NCI-H146 (cell line): ENCODE results near the gene TMC1.
"Not testable (repeated sequence)": the region's sequence is repeated elsewhere in the genome, so short reads cannot be mapped to it uniquely, and the experiment has no call there.

Experiments
- DNase-seq: peaks from one replicate; lab custom pipeline; 2025; lab: John Stamatoyannopoulos, UW

Gene TMC1

DNA sequence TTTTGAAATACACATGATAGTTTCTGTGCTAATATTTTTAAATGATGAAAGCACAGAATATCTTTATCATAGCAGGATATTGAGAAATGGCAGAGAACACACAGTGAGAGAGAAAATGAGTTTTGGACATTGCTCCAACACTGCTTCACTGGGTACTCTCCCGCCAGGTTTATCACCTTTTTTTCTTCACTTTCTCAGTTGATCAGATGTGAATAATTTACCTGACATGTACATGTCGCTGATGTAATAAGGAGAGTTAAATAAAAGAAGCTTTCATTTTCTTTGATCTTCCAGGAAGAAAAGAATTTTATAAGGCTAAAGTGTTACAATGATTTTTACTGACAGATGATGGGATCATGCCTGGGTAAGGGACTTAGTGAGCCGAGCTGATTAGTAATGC is 297.0 kb downstream of the TMC1 start:
- no peak for DNase-seq

DNA sequence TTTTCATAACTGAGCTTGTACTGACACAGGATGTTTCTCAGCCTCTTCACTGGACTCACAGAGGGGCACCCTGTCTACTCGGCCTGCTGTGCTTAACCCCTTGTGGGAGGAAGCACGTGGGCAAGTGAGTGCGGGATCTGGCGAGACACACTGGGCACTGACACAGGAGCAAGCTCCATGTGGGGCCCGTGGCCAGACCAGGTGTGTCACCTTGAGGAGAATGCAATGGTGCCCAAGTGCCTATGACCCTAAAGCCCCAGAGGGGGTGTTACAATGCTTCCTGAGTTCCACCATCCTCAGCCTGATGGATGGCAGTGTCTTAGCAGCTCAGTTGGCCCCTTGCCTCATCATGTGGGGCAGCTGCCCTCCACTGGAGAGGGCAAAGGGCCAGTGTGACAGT is 302.6 kb downstream of the TMC1 start:
- DNase-seq = no peak

DNA sequence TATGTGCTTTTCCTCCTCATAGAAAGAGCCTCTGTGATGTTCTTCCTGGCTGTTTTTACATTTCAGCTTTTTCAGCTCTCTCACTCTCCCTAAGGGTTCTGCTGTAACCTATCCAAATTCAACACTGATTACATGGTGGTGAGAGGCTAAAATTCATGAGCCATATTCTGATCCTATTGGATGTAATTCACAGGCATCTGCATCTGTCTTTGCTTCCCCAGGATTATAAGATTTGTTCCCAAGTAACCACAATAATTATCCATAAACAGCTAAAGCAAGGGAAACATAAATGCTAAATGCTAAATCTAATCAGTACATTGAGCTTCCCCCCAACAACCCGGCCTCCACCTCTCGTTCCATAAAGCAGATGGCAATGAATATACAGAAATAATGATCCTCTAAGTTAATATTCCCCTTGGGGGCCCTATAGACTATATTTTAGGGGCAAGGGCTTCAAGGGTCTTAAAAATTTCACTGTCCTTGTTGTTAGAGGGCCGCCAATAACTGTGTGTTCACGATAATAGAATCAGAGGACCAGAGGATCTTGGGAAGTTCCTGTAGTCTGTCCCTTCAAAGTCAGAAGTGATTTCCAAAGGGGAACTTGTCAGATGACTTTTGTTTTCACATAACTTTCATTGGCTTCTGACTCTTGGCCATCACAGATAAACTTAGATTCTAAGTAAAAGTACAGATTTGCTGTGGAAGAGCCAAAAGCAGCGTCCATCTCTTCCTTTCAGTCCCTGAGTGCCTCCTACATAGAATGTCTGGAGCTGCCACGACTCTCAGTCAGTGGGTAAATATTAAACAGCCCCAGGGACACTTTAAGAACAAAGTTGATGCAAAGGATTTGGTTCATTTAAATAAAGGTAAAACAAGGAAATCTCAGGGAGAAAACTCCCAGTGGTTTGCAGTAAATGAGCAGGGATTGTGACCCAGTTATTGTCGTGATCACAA is 305.9 kb downstream of the TMC1 start:
- no peak for DNase-seq

DNA sequence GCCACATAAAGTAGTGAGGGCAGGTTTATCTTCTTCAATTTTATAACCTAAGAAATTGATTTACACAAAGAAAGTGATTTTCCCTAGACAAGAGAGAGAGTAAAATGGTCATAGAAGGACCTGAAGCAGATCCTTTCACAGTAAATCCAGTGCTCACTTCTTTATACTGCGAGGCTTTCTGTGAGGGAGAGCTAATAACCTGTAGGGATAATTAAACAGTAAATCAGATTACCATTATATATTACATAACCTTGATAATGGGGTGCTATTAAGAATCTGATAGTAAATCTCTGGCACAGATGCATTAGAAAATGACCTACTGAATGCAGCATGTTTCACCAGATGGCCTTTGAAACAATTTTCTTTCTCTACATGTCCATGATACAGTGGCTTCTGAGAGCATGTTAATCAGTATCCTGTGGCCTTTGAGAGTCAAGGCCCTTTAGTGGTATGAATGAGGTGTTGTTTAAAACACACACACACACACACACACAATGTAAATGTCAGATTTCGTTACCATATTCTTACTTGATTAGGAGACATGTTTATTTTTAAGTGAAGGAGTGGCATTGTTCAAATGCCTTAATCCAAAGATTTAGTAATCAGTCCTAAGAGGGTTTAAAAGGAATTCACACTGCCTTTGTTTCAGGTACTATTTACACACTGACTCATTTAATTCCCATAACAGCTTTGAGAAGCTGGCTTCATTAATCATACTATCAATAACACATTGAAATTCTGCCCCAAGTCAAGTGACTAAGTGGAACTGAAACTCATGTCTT is 306.7 kb downstream of the TMC1 start:
- DNase-seq = no peak

DNA sequence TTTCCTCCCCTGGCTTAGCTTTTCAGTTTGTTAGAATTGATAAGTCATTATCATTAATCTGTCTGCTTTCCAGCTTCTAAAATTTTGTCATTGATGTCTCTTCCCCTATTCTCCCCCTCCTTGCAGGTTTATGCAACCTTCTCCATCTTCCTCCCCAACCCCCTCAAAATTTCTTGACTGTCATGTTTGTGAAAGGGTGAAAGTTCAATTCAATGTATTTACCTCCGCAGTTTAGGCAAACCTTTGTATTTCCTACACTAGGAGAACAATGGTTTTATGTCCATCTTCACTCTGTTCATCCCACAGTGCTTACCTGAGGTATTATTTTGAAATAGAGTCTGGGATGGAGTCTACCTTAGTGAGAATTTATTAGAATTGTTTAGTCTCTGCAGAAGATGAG is 313.6 kb downstream of the TMC1 start:
- no peak for DNase-seq

DNA sequence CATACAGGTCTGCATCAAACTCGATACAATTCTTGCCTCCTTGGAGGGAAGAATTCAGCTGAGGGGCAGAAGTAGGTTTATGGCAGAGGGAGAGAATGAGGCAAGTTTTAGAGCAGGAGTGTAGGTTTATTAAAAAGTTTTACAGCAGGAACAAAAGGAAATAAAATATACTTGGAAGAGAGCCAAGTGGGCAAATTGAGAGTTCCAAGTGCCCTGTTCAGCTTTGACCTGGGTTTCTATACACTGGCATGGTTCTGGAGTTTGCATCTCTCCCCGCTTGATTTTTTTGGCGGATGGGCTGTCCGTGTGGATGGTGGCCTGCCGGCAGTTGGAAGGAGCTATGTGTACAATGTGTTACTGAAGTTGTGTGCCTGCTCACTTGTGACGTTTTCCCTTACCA is 315.4 kb downstream of the TMC1 start:
- no peak for DNase-seq

DNA sequence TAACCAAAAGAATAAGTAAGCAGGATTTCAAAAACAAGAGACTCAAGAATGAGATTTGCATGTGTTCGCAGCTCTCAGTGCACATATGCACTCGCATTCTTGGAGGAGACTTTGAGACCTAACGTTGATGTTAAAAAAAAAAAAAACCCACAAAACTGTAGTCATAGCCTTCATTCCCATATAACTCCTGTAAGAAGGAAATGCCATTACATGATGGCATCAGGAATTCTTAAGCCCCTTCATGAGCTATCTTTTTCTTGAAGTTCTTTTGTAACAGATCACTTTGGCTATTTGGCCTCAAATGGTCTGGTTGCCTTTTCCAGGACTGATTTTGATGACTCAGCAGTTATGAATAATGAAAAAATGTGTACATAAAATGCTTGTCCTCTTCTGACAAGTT is 317.7 kb downstream of the TMC1 start:
- no peak for DNase-seq

DNA sequence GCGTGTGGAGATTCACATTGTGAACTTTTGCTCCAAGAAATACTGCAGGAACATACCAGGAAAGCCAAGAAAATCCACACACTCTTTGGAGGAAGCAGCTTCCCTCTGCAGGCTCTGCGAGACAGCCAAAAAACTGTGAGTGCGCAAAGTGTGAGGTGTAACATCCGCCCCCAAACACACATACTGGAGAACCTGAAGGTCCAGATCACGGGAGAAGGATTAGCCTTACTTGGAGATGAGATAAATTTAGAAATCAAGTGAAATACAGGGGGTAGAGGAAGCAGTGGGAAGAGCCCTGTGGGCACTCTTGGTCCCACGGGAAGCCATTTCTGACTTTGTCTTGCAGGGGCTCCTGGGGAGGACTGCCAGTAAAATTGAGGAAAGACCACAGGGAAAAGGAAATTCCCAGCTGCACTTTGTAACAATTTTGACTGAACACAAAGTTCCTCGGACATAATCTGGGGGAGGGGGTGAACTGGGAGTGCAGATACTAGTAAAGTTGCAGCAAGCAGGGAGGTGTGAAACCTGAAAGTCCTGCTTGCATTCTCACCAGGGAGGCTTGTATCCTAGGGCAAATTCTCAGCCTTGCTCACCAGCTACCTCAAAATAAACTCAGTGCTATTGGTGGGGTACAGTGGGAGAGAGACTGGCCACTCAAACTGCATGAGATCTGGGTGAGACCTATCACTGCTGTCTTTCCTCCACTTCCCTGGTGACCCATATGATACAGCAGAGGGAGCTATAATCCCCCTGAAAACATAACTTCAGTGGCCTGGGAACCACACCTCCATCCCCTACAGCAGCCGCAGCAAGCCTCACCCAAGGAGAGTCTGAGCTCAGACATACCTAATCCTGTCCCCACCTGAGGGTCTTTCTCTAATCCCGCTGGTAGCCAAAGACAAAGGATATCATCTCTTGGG is 322.4 kb downstream of the TMC1 start:
- DNase-seq = no peak

DNA sequence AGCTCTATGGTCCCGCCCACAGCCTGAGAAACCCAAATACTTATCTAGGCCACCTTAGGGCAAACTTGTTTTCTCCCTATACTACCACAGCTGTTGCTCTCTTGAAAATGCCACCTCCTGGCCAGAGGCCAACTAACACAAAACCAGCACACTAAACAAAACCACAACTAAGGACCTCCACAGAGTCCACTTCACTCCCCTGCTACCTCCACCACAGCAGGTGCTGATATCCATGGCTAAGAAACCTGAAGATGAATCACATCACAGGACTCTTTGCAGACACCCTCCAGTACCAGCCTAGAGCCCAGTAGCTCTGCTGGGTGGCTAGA is 323.0 kb downstream of the TMC1 start:
- no peak for DNase-seq

DNA sequence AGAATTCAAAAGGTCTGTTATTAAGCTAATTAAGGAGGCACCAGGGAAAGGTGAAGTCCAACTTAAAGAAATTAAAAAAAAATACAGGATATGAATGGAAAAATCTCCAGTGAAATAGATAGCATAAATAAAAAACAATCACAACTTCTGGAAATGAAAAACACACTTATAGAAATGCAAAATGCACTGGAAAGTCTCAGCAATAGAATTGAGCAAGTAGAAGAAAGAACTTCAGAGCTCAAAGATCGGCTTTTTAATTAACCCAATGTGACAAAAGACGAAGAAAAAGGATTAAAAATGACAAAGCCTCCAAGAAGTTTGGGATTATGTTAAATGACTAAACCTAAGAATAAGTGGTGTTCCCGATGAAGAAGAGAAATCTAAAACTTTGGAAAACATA is 323.6 kb downstream of the TMC1 start:
- not testable (repeated sequence) for DNase-seq

DNA sequence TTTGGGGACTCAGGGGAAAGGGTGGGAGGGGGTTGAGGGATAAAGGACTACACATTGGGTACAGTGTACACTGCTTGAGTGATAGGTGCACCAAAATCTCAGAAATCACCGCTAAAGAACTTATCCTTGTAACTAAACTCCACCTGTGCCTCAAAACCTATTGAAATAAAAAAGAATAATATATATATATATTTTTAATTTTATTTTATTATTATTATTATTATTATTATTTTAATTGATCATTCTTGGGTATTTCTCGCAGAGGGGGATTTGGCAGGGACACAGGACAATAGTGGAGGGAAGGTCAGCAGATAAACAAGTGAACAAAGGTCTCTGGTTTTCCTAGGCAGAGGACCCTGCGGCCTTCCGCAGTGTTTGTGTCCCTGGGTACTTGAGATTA is 328.8 kb downstream of the TMC1 start:
- DNase-seq = not testable (repeated sequence)

DNA sequence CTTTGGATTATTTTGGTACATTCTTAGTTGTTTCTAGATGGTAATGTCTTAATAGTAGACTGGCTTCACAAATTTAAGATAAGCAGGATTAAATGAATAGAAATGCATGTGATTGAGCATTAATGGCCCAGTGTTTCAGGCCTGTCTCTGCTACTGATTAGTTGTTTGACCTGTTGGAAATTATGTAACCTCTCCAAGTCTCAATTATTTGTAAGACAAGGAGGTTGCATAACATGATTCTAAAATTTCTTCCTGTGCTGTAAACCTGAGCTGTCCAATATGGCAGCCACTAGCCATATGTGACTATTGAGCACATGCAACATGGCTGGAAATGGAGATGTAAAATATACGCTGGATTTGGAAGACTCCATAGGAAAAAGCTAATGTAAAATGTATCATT is 333.9 kb downstream of the TMC1 start:
- no peak for DNase-seq

DNA sequence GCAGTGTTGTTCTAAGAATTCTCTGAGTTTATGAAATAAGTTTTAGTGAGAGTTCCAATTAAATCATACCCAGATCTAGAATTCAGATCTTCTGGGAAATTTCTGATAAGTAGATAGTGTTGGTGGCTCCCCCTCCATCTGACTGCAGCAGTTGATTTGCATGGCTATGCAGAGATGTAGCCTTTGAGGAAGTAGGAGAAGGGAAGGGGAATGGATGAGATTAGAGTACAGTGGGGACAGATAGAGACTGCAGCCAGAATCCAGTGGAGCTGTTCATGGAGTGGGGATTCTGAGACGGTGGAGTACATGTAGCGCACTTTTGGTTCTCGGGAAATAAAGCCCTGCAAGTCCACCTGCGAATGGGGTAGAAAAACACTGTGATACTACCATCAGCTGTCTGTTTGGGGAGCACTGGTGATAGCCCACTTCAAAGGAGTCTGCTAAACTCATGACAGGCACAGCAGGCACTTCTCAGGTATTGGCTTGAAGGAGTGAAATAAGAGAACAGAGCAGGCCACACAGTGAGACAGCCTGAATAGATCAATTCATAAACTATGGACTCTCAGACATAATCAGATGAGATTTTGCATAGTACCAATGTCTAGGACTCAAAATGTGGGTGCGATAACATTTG is 334.6 kb downstream of the TMC1 start:
- no peak for DNase-seq

DNA sequence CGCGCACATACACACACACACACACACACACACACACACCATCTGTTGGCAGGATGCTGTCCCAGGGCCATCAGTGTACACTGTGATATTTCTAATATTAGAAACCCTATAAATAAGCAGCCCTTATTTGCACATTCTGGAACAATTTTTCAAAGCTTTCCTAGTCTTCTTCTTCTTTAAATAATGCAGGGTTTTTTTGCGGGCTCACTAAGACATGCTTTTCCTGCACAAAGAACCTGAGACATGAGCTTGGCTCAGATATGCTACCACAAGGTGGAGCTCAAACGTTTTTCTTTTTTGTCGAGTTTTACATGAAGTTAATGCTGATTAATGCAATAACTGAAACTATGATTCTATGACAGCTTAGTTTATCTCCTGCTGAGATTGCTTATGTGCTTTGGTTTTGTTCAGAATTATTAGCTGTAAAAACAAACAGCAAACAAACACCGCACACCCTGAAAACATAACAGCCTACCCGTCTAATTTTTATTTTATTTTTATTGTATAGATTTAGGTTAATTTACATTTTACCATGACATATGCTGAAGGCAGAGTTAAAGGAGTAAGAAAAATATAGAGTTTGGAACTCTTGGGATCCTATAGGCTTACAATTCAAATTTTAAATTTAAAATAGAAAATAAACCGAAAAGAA is 335.7 kb downstream of the TMC1 start:
- peak; percentile 16 for DNase-seq

DNA sequence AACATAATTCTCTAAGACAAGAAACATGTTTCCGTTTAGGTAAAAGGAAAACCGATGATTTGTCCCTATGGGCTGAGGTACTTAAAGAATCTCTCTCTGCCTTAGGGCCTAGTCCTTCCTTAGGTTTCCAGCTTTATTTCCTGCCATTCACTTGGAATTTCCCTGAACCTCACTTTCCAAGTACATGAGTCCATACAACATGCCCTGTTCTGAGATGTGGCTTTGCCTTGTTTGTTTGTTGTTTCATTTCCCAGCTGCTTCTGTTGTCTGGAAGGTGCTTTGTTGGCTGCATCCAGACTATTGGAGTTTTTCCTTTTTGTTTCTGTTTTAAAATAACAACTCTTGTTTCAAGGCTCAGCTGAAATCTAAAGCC is 336.2 kb downstream of the TMC1 start:
- no peak for DNase-seq

DNA sequence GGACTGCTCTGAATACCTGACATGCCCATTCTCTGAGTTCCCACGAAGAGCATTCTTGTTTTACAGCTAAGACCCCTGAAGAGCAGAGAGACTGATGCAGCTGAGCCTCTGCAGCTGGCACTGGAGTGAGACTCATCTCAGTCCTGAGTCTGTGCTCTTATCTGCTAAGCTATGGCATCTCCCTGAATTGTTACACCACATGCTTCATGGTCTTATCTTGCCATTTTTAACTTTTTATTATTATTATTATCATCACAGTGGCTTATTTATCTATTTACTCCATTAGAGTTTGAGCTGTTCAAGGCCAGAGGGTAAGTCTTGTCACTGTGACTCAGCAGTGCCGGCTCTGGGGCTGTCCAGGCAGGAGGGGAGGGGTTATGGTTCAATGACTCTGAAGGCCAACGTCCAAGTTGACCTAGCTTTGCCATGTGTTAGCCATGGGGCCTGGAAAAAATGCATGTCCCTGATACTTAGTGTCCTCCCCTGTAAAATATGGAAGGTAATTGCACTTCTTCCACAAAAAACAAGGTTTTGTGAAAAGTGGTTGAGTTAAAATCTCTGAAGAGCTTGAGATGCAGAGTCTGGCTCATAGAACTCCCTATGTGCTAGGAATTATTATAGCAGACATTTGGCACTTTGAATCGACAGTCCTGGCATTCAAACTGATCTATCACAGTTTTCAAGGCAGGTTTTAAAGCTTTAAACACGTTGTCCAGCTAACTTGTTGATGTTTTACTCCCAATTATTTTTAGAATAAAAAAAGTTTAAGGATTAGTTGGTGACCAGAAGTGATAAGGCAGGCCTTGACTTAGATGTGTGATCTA is 336.9 kb downstream of the TMC1 start:
- DNase-seq = no peak

DNA sequence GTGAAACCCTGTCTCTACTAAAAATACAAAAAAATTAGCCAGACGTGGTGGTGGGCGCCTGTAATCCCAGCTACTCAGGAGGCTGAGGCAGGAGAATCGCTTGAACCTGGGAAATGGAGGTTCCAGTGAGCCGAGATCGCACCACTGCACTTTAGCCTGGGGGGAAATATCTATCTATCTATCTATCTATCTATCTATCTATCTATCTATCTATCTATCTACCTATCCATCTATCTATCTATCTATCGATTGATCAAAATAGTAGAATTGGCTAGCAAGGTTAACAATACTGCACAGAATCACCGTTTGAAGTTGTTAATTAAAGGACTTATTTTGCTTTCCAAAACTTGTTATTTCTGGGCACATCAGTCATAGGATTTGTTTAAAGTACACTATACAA is 341.4 kb downstream of the TMC1 start:
- DNase-seq = not testable (repeated sequence)

DNA sequence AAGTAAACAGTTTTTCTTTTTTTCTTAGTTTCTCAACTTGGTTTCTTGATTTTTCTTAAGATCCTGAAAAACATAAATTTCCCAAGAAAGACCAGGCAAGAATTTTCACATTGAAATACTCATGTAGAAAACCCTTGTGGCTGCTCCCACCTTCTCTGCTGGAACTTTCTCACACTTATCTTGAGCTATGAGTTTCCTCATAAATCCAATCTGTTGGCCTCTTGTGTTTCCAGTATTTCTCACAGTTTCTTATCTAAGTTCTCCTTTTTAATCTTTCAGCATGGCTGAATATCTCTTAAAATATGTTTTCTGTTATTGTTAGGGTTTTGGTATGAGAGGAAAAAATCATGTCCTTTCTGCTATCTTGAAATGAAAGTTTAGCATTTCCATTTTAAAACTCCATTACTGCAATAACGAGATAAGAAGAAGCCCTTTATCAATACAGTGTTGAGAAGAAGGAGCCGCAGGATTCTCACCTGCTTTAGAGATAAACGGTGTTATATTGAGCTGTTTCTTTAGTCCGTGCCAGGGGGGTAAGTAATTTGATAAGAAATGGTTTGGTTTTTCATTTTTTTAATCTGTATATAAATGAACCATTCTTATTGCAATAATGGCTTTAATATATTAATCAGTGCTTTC is 342.2 kb downstream of the TMC1 start:
- DNase-seq = no peak

DNA sequence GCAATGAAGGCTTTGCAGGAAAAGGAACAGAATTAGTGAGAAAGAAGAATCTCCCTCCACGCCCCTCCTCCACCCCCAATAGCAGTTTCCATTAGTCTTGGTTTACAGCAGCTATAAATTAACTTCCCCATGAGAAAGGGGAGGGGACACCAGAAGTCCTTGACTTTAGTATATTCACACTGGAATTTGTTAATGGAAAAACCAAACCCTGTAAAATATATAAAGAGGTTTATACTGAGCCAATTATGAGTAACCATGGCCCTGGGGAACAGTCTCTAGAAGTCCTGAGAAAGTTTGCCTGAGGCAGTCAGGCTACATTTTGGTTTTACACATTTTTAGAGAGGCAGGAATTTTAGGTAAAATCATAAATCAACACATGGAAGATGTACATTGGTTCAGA is 342.9 kb downstream of the TMC1 start:
- no peak for DNase-seq

DNA sequence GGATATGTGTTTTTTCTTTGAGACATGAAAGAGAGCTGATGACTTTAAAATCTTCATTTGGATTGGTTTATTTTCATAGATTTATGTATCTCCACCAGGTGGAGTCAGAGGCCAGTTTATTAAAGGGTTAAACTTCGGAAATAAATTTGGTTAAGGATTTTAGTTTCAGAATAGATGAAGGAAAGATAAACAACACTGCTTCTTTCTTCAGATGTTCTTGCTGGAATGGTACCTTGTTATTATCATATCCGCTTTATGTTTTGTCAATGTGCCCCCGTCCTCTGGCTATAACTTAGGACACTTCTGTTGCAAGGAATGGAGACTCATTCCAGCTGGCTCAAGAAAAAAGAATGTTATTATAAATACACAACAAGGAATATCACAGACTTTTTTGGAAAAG is 350.3 kb downstream of the TMC1 start:
- DNase-seq = no peak
